ENCODE results near the gene SLC8A2.

GRCh38 chr19:47417746-47418691 lies 53.7 kb downstream of the SLC8A2 start:
- TF ChIP-seq ELK1 (IDR thresholded peaks at IDR 0.05; ENCODE audit: low read depth, low read length) (no peak), USF2 (IDR thresholded peaks at IDR 0.05; ENCODE audit: borderline replicate concordance, low read depth, low read length) (no peak), SRF (IDR thresholded peaks at IDR 0.05; ENCODE audit: low read depth in 2 of 2, low read length in 2 of 2) (no peak), CEBPB (IDR thresholded peaks at IDR 0.05; ENCODE audit: borderline replicate concordance in 1 of 2, low read depth in 2 of 2, low read length in 2 of 2) (no peak)
